AG08395 (cell line): ENCODE measurements around the gene KRTAP10-11.

Experiments
- DNase-seq: peaks from one replicate; pipeline ENCODE4 v3.0.0; 2012; ENCODE audit warnings: mixed read lengths, low spot score

KRTAP10-11 gene

GRCh38 chr21:44695641-44696040 lies 49.4 kb downstream of the KRTAP10-11 start:
- DNase-seq: no peak

GRCh38 chr21:44696572-44696971 lies 50.4 kb downstream of the KRTAP10-11 start:
- DNase-seq: no peak
